Measurements from ENCODE around the gene MAP3K14.
A peak's percentile ranks its signal among the peaks of the same experiment; 100 is the strongest.

Gene MAP3K14

GRCh38 chr17:45296833-45297124 lies 20.0 kb downstream of the MAP3K14 start:
- TF ChIP-seq CTCF (IDR thresholded peaks at IDR 0.05; ENCODE audit: low read depth, low read length) = no peak
- DNase-seq (ENCODE audit: extremely low read depth, low read depth) = no peak

GRCh38 chr17:45296003-45296832 lies 20.6 kb downstream of the MAP3K14 start:
- DNase-seq (ENCODE audit: extremely low read depth, low read depth) = no peak
- no peak for TF ChIP-seq CTCF (IDR thresholded peaks at IDR 0.05; ENCODE audit: low read depth, low read length)

GRCh38 chr17:45294506-45294905 lies 22.3 kb downstream of the MAP3K14 start:
- no peak for TF ChIP-seq CTCF (IDR thresholded peaks at IDR 0.05; ENCODE audit: low read depth, low read length)
- peak; percentile 49 for DNase-seq (ENCODE audit: extremely low read depth, low read depth)

GRCh38 chr17:45293413-45294211 lies 23.2 kb downstream of the MAP3K14 start:
- DNase-seq (ENCODE audit: extremely low read depth, low read depth) = peak; percentile 70
- peak; percentile 35 for TF ChIP-seq CTCF (IDR thresholded peaks at IDR 0.05; ENCODE audit: low read depth, low read length)

GRCh38 chr17:45292696-45293412 lies 24.0 kb downstream of the MAP3K14 start:
- no peak for TF ChIP-seq CTCF (IDR thresholded peaks at IDR 0.05; ENCODE audit: low read depth, low read length)
- DNase-seq (ENCODE audit: extremely low read depth, low read depth) = no peak

- no peak for DNase-seq (ENCODE audit: extremely low read depth, low read depth)
- TF ChIP-seq CTCF (IDR thresholded peaks at IDR 0.05; ENCODE audit: low read depth, low read length) = no peak
Measured at GRCh38 chr17:45291171-45291805, 25.5 kb downstream of the MAP3K14 start.
